Transverse colon (tissue), 4 donors: Measurements from ENCODE around the gene WDR77.

Experiments
- CTCF ChIP-seq, 5 experiments: fragments of 200-600 bp in 3 of 5; fragments of 450-650 bp in 2 of 5; sonication (generic) in 3 of 5; IDR thresholded peaks; 1 replicate in 2 of 5; 2 replicates in 3 of 5; pipeline ENCODE4 v1.5.1; 2016 to 2017; ENCODE audit warnings: antibody characterized with exemption in 5 of 5, inconsistent platforms in 3 of 5, mild to moderate bottlenecking in 2 of 5, moderate library complexity in 1 of 5
- EP300 ChIP-seq: sonication (generic); formaldehyde crosslinking; IDR thresholded peaks from one replicate; pipeline ENCODE4 v1.6.1; 2017; ENCODE audit warnings: antibody characterized with exemption, low read depth
- POLR2A ChIP-seq: fragments of 450-650 bp; IDR thresholded peaks from one replicate; pipeline ENCODE4 v1.6.1; 2016; ENCODE audit warnings: antibody characterized with exemption, mild to moderate bottlenecking, moderate library complexity
- POLR2AphosphoS5 ChIP-seq, 3 donors: sonication (generic); formaldehyde crosslinking; IDR thresholded peaks; one replicate each; pipeline ENCODE4 v1.6.1; 2016; ENCODE audit warnings: antibody characterized with exemption in 3 of 3

- no peak for TF ChIP-seq CTCF (IDR thresholded peaks at IDR 0.05)
- no peak for TF ChIP-seq POLR2A
- no peak for TF ChIP-seq EP300
- TF ChIP-seq POLR2AphosphoS5 (IDR thresholded peaks at IDR 0.05), result no peak
These were observed 48.5 kb upstream of the WDR77 start for GRCh38 chr1:111497592-111497991.
